Activated gamma-delta T cell (primary cell): ENCODE results near the gene CYB5RL.
"Not testable (repeated sequence)": the region's sequence is repeated elsewhere in the genome, so short reads cannot be mapped to it uniquely, and the experiment has no call there.

Experiments
- DNase-seq: peaks from one replicate; lab custom pipeline; 2025; lab: John Stamatoyannopoulos, UW
- total RNA-seq, 2 donors: gene quantifications; one replicate each; lab custom pipeline; 2026; lab: John Stamatoyannopoulos, UW

CYB5RL gene, protein sequence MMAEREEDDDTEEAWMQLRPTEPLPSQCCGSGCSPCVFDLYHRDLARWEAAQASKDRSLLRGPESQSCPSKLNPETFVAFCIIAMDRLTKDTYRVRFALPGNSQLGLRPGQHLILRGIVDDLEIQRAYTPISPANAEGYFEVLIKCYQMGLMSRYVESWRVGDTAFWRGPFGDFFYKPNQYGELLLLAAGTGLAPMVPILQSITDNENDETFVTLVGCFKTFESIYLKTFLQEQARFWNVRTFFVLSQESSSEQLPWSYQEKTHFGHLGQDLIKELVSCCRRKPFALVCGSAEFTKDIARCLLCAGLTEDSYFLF
- 6.2 to 8.9 reads per million in 2 donors for total RNA-seq

DNA sequence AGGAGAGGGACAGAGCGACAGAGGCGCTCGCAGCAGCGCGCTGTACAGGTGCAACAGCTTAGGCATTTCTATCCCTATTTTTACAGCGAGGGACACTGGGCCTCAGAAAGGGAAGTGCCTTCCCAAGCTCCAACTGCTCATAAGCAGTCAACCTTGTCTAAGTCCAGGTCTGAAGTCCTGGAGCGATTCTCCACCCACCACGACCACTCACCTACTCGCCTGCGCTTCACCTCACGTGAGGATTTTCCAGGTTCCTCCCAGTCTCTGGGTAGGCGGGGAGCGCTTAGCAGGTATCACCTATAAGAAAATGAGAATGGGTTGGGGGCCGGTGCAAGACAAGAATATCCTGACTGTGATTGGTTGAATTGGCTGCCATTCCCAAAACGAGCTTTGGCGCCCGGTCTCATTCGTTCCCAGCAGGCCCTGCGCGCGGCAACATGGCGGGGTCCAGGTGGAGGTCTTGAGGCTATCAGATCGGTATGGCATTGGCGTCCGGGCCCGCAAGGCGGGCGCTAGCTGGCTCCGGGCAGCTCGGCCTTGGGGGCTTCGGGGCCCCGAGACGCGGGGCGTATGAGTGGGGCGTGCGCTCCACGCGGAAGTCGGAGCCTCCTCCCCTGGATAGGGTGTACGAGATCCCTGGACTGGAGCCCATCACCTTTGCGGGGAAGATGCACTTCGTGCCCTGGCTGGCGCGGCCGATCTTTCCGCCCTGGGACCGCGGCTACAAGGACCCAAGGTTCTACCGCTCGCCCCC is at the start of gene CYB5RL, which contains the start of gene MRPL37:
Gene CYB5RL (minus strand): TSS at position 266 of the 754 bp plus-strand sequence. CDS start 4,414 bp downstream, outside the sequence.
Gene MRPL37 (plus strand): TSS at position 403 of the 754 bp plus-strand sequence. CDS start 77 bp downstream, at position 480.
- peak; percentile 71 for DNase-seq

DNA sequence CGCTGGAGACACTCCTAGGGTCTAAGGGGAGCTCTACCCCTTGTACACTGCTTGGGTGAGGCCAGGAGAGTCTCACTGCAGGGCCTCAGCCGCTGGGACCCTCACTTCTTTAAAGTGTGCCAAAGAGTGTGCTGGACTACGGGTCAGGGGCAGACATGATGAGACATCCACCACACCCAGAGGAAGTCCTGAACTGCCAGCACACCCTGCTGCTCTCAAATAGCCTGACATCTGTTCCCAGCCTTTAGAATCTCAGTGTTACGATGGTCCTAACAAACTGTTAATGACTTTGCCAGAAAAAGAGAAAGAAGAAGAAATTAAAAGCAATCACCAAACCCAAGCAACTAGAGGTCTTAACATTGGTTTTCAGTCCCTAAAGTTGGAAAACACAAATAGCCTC is 49.1 kb upstream of the CYB5RL start:
- no peak for DNase-seq

DNA sequence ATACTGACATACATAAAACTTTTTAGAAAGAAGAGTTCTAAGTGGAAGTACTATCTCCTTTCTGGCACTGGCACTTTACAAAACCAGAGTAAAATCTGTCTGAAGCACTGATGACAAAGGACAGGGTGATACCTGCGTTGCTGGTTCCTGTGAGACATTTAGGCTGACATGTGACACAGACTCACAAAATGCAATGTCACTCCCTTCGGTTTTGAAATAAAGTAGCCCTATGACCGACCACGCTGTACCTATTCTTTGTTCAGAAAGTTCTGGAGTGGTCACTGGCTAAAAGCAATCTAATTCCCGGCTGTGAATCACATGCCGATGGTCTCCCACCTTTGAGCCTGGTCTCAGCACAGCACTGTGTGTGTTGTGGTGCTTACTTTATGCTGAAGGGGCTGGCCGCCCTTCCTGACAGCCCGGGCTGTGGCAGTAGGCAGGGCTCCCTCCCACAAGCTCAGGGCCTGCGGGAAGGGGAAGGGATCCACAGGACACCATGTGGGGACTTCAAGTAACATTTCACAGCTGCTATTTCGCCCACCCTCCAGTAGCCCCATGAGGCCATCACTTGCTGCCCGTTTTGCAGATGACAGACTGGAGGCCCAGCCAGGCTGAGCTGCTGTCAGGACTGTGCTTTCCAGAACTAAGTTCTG is 48.2 kb upstream of the CYB5RL start:
- DNase-seq = no peak

DNA sequence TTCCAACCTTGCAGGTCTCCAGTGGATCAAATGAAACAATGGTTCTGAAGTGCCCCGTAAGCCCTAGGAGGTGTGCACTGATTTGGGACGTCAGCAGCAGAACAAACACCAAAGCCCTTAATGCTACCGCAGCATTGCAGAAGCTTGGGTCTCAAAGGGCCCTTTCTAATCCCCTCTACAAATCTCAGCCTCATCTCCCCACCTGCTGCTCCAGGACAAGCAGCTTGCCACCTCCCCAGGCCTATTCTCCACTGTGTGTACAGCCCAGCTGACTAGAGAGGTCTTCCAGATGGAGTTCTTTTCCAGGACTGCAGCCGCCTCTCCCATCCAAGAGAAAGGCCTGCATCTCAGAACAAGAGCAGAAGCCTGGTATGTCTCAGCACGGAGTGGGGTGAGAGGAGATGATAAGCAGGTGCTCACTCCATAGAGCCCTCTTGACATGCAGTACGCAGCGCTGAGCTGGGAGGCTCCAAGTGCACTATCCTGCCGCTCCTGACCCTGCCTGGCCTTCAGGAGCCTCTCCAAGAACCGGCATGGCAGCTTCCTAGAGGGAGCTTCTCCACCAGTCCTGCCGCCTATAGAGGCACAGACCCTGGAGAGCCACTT is 46.4 kb upstream of the CYB5RL start:
- DNase-seq = no peak

DNA sequence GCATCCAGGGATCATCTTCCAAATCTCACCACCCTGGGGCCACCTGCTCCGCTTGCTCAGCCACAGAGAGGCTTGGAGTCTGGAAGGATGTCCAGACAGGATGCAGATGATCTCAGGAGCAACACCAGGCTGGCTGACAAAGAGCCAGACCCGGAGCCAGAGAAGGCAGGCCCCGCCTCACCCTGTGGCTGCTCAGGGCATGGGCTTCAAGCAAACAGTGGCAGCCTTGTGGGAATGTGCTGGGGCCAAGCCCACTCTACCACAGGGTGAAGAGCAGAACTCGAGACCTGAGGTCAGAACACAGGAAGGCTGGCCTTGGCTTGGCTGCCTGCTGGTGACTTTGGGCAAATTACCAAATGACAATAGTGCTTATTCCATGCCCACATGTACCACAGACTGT is 45.7 kb upstream of the CYB5RL start:
- no peak for DNase-seq

DNA sequence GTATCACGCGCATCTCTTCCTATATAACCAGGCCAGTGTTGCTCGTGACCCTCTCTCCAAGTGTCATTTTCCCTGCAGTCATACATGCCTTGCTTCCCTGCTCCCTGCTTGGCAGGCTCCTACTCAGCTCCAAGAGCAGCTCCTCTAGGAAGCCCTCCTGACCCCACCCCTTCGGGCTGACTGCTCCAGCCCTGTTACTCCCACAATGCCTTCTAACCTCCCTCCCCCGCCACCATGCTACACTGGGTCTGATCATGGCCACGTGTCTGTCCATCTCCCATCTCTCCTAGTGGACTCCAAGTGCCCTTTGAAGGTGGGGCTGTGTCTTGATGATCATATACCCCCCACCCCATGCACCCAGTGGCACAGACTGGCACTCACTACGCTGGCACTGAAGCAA is 44.8 kb upstream of the CYB5RL start:
- no peak for DNase-seq

DNA sequence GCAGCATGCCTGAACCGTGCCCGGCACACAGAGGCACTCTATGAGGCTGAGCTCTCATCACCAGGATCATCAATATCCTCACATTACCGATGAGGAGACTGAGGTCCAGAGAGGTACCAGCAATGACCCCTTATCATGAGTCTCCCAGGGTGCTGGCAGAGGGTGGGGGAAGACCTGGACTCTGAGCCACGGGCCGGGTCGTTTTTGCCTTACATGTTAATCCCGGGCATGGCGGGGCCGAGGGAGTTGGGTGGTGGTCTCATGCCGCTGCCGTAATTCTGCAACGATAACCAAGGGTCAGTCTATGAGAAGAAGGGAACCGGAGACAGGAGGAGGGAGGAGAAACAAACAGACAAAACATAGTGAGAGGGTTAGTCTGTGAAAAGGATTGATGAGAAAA is 43.2 kb upstream of the CYB5RL start:
- DNase-seq = no peak

DNA sequence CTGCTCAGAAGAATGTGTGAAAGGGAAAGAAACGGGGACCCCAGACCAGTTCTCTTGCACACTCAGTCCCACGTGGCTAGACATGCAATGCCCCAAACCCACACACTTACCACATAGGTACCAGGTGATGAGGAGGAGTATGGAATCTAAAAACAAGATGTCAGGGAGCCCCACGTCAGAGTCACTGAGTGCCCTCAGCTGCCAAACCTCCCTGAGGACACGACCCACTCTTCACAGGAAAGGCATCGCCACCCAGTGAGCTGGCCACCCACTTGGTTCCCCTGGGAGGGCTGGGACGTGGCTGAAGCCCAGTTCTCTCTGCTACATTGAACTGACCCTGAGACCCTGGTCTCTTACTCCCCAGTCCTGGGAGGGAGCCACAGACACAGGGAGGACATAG is 41.5 kb upstream of the CYB5RL start:
- DNase-seq = no peak

DNA sequence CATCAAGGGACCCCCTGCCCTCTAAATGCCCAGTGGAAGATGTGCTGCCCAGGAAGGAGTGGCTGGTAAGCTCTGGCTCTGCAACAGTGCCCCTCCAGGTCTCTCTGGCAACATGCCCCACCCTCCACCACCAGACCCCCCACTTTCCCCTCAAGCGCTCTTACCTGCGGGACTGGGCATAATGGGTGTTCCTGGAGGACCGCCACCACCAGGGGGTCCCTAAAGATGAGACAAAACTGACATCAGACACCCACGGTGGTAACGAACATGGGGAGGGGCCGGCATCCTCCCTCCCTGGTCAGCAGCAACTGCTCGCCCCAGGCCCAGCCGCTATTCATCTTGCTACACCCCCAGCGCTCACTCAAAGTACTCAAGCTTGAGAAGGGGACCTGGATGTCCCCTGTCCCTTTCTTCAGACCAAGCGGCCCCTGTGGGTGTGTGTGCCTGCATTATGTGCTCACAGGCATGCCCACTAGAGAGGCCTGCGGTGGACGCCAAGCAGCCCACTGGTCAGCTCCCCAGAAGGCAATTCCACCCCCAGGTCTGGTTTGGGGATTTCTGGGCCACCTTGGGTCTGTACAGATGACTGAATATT is 41.0 kb upstream of the CYB5RL start:
- DNase-seq = no peak

DNA sequence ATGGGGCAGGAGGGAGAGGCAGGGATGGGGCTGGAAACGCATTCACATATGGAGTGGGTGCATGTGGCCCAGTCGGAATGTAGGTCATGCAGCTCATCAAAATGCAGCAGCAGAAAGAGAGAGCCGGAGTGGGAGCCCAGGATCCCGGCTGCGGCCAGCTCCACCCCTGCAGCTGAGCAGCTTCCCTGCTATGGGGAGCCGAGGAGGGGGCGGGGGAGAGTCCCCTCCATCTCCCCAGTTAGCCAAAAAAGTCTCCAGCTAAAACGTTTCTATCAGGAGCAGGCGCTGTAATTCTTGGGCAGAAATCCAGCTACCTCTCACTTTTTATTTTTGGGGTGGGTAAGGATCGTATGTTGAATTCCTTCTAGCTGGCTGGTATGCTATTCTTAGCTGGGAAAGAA is 39.8 kb upstream of the CYB5RL start:
- no peak for DNase-seq

DNA sequence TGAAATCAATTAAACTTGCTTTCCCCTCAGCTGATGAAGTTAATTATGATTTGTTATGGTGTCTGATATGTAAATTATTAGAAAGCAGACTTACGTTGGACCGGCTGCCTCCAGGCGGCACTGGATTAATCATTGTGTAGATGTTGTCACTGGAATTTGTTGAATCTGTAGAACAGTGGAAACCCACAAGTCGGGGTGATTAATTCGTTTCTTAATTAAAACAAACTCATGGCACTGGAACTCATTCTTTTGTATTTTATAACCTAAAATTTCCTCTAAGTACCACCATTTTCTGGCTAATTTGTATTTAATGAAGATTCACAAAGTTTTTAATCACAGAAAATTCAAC is 39.2 kb upstream of the CYB5RL start:
- no peak for DNase-seq

DNA sequence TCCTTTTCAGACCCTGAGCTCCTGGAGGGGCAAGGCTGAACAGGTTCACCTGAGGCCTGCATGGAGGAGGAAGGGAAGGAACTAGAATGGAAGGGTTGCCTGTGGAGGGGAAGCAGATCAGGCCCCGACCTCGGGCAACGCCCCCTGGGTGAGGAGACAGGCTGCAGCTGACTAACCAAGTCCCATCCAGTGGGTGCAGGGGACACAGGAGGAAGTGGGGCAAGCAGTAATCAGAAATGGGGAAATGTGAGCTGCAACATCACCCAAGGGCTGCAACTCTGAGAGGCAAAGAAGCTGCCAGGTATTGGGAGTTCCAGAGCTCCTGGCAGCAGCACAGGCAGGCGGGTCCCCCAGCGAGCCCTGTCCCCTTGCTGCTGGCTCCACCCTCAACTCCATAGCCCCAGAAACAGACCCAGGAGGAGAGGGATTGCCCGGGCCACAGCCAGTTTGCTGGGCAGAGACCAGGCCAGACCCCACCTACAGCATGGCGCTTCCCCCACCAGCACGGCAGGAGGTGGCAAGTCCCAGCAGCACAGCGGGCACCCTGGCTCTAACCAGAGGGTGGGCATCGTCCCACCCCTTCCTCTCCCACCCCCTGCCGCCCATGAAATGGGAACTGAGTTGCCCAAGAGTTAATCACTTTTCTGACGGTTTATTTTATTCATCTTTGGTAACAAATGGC is 38.7 kb upstream of the CYB5RL start:
- no peak for DNase-seq

DNA sequence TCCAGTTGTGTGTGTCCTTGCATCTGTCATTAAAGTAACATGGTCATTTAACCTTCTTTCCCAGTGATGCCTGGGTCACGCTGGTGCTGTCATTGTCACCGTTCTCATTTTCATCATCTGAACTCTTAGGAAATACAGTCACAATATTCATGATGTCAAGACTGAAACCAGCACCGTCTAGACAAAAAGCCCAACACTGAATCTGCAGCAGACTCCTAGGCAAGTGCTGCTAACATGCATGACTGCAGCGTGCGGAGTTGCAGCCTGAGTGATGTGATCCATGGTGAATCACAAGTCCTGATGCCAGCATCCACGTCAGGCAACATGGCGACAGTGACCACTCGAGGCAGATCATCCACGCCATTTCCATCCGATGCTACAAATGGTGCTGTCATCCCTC is 37.8 kb upstream of the CYB5RL start:
- DNase-seq = no peak

DNA sequence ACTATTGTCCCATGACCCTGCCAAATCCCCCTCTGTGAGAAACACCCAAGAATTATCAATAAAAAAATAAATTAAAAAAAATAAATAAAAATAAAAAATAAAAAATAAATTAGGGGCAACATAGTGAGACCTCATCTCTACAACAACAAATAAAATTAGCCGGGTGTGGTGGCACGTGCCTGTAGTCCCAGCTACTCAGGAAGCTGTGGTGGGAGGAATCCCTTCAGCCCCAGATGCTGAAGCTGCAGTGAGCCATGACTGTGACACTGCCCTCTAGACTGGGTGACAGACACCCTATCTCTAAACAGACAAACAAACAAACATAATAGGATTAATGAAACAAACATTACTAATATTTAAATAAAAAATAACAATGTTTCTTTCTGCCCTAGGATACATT is 34.5 kb upstream of the CYB5RL start:
- DNase-seq = no peak

DNA sequence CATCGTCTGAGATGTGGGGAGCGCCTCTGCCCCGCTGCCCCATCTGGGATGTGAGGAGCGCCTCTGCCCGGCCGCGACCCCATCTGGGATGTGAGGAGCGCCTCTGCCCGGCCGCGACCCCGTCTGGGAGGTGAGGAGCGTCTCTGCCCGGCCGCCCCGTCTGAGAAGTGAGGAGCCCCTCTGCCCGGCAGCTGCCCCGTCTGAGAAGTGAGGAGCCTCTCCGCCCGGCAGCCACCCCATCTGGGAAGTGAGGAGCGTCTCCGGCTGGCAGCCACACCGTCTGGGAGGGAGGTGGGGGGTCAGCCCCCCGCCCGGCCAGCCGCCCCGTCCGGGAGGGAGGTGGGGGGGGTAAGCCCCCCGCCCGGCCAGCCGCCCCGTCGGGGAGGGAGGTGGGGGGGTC is 33.4 kb upstream of the CYB5RL start:
- not testable (repeated sequence) for DNase-seq

DNA sequence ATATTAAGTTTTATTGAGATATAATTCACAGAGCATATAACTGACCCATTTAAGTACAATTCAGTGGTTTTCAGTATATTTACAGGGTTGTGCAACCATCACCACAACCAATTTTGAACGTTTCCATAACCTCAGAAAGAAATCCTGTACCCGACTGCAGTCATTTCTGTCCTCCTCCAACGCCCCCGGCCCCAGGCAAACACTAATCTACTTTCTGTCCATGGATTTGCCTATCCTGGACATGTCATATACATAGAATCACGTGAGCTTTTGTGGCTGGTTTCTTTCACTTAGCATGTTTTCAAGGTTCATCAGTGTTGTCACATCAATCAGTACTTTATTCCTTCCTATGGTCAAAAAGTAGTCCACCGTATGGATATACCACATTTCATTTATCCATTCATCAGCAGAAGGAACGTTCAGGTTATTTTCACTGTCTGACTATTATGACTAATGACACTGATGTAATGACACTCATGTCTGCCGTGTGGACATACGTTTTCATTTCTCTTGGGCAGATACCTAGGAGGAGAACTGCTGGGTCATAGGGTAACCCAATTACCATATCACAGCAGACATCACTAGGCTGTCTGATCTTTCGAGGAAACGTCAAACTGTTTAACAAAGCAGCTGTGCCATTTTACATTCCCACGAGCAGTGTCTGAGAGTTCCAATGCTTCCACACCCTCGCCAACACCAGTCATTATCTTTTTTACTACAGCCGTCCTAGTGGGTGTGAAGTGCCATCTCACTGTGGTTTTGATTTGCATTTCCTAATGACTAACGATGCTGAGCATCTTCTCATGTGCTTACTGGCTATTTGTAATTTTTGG is 30.9 kb upstream of the CYB5RL start:
- no peak for DNase-seq

DNA sequence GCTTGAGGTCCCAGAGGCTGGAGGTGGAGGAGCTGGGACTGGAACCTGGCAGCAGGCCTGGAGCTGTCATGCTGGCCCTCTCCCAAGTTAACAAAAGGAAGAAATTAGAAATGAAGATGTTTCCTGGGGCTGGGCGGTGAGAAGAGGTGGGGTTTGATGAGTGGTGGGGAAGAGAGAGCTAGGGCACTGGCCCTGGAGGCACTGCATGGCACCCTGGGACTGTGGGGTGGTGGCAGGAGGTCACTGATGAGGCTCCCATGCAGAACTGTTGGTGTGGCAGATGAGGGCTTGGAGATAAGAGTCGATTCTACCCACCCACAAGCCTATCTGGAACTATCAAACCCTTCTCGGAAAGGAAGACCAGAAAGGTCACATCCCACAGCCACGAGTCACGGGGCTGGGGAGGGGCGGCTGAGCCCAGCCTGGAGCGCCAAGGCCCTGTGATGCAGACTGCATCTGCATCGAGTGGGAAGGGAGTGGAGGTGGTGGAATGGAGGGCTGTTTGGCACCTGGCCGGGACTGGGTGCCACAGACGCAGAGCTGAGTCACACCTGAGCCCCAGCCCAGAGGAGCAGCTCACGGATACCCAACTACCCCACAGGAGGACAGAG is 29.6 kb upstream of the CYB5RL start:
- no peak for DNase-seq

DNA sequence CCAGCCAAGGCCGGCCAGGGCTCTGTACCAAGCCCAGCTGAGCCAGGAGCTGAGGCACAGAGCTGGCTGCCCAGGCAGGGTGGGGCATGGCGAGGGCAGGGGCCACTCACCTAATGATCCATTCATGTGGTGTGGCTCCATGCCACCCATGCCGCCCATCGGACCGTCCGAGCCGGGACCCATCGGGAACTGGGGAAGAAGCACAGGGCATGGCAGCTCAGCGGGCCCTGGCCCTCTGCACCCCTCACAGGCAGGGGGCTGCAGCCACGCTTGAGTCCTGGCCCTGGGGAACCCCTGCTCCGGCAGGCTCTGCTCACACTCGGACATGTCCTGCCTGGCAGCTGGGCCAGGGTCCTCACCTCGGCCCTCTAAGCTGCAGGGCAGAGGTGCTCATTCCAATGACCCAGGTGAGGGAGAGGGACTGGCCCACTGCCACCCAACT is 28.8 kb upstream of the CYB5RL start:
- no peak for DNase-seq

DNA sequence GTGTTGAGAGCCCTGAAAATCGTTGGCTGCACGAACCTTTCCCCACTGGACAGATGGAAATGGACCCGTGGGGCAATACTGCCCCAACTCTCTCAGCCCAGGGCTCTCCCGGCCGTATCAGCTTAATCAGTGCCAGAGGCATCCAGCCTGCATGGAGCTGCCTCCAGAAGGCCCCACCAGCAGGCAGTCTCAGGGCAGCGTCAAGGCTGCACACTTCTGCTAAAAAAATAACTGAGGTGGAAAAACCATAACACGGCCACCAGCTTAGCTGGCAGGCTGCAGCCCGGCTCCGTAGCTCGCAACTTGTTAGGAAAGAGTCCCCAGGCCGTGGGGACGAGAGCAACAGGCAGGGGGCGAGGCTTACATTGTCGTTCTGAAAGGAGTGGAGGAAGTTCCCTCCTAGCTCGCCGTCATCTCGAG is 28.1 kb upstream of the CYB5RL start:
- no peak for DNase-seq

DNA sequence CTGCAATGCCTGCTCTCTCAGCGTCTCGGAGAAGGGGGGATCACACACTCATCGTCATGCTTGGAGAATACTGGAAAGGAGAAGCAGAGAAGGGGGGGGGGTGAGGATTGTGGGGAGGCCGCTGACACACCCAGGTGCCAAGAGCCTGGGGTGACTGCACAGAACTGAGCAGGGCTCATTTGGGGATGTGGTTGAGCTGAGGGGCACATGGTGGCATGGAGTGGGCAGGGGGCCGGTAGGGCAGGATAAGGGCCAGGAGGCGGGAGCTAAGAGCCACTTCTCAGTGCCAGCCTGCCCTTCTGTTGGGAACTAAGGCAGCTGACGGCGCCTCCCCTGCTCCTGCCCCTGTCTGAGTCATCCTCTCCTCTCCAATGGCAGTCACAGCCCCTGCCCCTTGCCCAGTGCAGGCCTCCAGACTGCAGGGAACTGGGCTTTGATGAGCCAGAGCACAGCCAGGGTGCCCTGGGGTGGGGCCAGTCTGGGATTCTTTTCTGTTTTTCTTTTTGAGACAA is 27.3 kb upstream of the CYB5RL start:
- no peak for DNase-seq
